K562 treated with DMSO at 1 percent for 48 hours (cell line): ENCODE measurements around the gene OR2AG2. TPM values are rescaled to one million over a fixed set of nuclear protein-coding genes. Genes with fewer than 3 reads are reported as not detected.

Experiments
- total RNA-seq: library from RNA; unstranded; fragments of 300-600 nt; gene quantifications from 2 replicates; pipeline ENCODE4 v1.2.3, GENCODE V29; 2022; ENCODE audit warnings: low replicate concordance; ENCODE audit errors: extremely low read depth

Gene OR2AG2
- not detected in 2 replicates for total RNA-seq

GRCh38 chr11:6771926-6772893 is at the start of gene OR2AG2:
Gene OR2AG2 (minus strand): TSS chr11:6771976. CDS start chr11:6768957, 3,019 bp downstream.

GRCh38 chr11:6799402-6799801 is 27.6 kb upstream of the OR2AG2 start, which contains the start of gene OR6A2:
Gene OR6A2 (minus strand): TSS chr11:6799689. CDS start chr11:6795708, 3,981 bp downstream.

GRCh38 chr11:6782720-6783119 is 10.9 kb upstream of the OR2AG2 start, which contains the start of gene OR2AG1:
Gene OR2AG1 (plus strand): TSS chr11:6783020. CDS start chr11:6785038, 2,018 bp downstream.

Other genes with a start within 250 kb of the OR2AG2 start
- not detected in 2 replicates for gene RRP8, start 168.4 kb downstream of the OR2AG2 start, total RNA-seq
- 274 TPM in 1 of 2 replicates, not detected in the other for gene ILK, start 168.2 kb downstream of the OR2AG2 start, total RNA-seq
- gene TAF10, start 159.8 kb downstream of the OR2AG2 start, total RNA-seq, result not detected in 2 replicates
- 148 TPM in 1 of 2 replicates, not detected in the other for gene TPP1, start 152.6 kb downstream of the OR2AG2 start, total RNA-seq
- gene DCHS1, start 116.2 kb downstream of the OR2AG2 start, total RNA-seq, result not detected in 2 replicates
- gene MRPL17, start 88.6 kb downstream of the OR2AG2 start, total RNA-seq, result not detected in 2 replicates
- gene OR2AG1, start 11.0 kb upstream of the OR2AG2 start, total RNA-seq, result not detected in 2 replicates
- gene OR6A2, start 27.7 kb upstream of the OR2AG2 start, total RNA-seq, result not detected in 2 replicates
- gene OR10A5, start 73.7 kb upstream of the OR2AG2 start, total RNA-seq, result not detected in 2 replicates
- gene OR10A2, start 91.1 kb upstream of the OR2AG2 start, total RNA-seq, result not detected in 2 replicates
- not detected in 2 replicates for gene OR10A4, start 104.6 kb upstream of the OR2AG2 start, total RNA-seq
- not detected in 2 replicates for gene OR2D2, start 120.5 kb upstream of the OR2AG2 start, total RNA-seq
- gene OR2D3, start 149.0 kb upstream of the OR2AG2 start, total RNA-seq, result not detected in 2 replicates
- gene ZNF215, start 154.4 kb upstream of the OR2AG2 start, total RNA-seq, result not detected in 2 replicates
- gene ZNF214, start 248.4 kb upstream of the OR2AG2 start, total RNA-seq, result not detected in 2 replicates
- gene NLRP14, start 248.5 kb upstream of the OR2AG2 start, total RNA-seq, result not detected in 2 replicates